Calu3 (cell line): ENCODE results near the gene KLHL2. TPM values are rescaled to one million over a fixed set of nuclear protein-coding genes. Genes with fewer than 3 reads are reported as not detected.

Source experiments
- BruUV-seq: library from RNA; stranded (reverse); fragments of 400-500 nt; replicated peaks from 2 replicates; lab custom pipeline; 2021; lab: Mats Ljungman, UMichigan
- CTCF ChIA-PET: fragments of 300-600 bp; sonication (Branson Sonifier 250); formaldehyde crosslinking; loops from one replicate; lab custom pipeline; 2022; ENCODE audit warnings: antibody characterized with exemption; lab: Charles Lee
- DNase-seq: peaks from one replicate; pipeline ENCODE4 v3.0.0; 2022
- H3K27ac Mint-ChIP-seq: one replicate; pipeline ENCODE4 v1.8.0; 2022; ENCODE audit warnings: mixed read lengths; ENCODE audit not compliant: unreplicated experiment
- H3K27me3 Mint-ChIP-seq: one replicate; pipeline ENCODE4 v1.8.0; 2022; ENCODE audit warnings: mixed read lengths; ENCODE audit not compliant: unreplicated experiment
- H3K36me3 Mint-ChIP-seq: one replicate; pipeline ENCODE4 v1.8.0; 2022; ENCODE audit warnings: mild to moderate bottlenecking, moderate library complexity, mixed read lengths; ENCODE audit not compliant: insufficient read depth, unreplicated experiment
- H3K4me1 Mint-ChIP-seq: one replicate; pipeline ENCODE4 v1.8.0; 2022; ENCODE audit warnings: mild to moderate bottlenecking, low read depth, mixed read lengths; ENCODE audit not compliant: unreplicated experiment
- H3K4me3 Mint-ChIP-seq: one replicate; pipeline ENCODE4 v1.8.0; 2022; ENCODE audit warnings: mild to moderate bottlenecking, low read depth, moderate library complexity, mixed read lengths; ENCODE audit not compliant: unreplicated experiment
- H3K9me3 Mint-ChIP-seq: one replicate; pipeline ENCODE4 v1.8.0; 2022; ENCODE audit warnings: low read depth, mixed read lengths; ENCODE audit not compliant: unreplicated experiment
- CTCF ChIP-seq: fragments of 200-600 bp; IDR thresholded peaks from one replicate; pipeline ENCODE4 v1.8.0; 2022; ENCODE audit warnings: antibody characterized with exemption; ENCODE audit not compliant: unreplicated experiment
- intact Hi-C: fragments of 100-400 bp; cut with micrococcal nuclease; formaldehyde crosslinking; loops from one replicate; pipeline ENCODE4 v1.10.0; 2022; ENCODE audit not compliant: unreplicated experiment
- total RNA-seq: library from RNA; stranded (reverse); gene quantifications from 2 replicates; pipeline ENCODE4 v1.2.3, GENCODE V29; 2022

Gene KLHL2
- total RNA-seq, 1 experiment from 2014 or later = 12.9 TPM

GRCh38 chr4:165302658-165303057, 95.3 kb downstream of the KLHL2 start:
- no TSS peak for BruUV-seq

GRCh38 chr4:165308166-165308565, 100.8 kb downstream of the KLHL2 start:
- no peak for TF ChIP-seq CTCF
- Mint-ChIP-seq H3K27me3 (no peaks in the 10 kb centered on the region), H3K4me3 (no peak overlapping the region), H3K27ac (no peak overlapping the region), H3K36me3 (no peaks in the 10 kb centered on the region), H3K9me3 (no peaks in the 10 kb centered on the region), H3K4me1 (no peaks in the 10 kb centered on the region)
- BruUV-seq = no TSS peak
- intact Hi-C loops = no loop called here
- CTCF ChIA-PET = no interaction called here
- no peak for DNase-seq

More at GRCh38 chr4:165302658-165303057, 95.3 kb downstream of the KLHL2 start:
- Mint-ChIP-seq H3K27ac (no peak overlapping the region), H3K9me3 (no peaks in the 10 kb centered on the region), H3K36me3 (peaks cover 7% of the 10 kb centered on the region), H3K4me3 (no peak overlapping the region), H3K4me1 (peaks cover 8% of the 10 kb centered on the region), H3K27me3 (no peaks in the 10 kb centered on the region)
- intact Hi-C loops = no loop called here
- DNase-seq = no peak
- TF ChIP-seq CTCF = no peak
- CTCF ChIA-PET = no interaction called here

- CTCF ChIA-PET = no interaction called here
- H3K4me3 Mint-ChIP-seq = no peak overlapping the region
- H3K36me3 Mint-ChIP-seq = no peaks in the 10 kb centered on the region
- TF ChIP-seq CTCF = no peak
- intact Hi-C loops = no loop called here
- no peaks in the 10 kb centered on the region for H3K4me1 Mint-ChIP-seq
- BruUV-seq = no TSS peak
- no peaks in the 10 kb centered on the region for H3K9me3 Mint-ChIP-seq
- H3K27me3 Mint-ChIP-seq = no peaks in the 10 kb centered on the region
- no peak for DNase-seq
- H3K27ac Mint-ChIP-seq = no peak overlapping the region
Measured at GRCh38 chr4:165308606-165309005, 101.2 kb downstream of the KLHL2 start.

GRCh38 chr4:165309456-165309855, 102.1 kb downstream of the KLHL2 start:
- intact Hi-C loops = no loop called here
- H3K4me1 Mint-ChIP-seq = no peaks in the 10 kb centered on the region
- BruUV-seq = no TSS peak
- CTCF ChIA-PET = no interaction called here
- H3K4me3 Mint-ChIP-seq = no peak overlapping the region
- no peaks in the 10 kb centered on the region for H3K9me3 Mint-ChIP-seq
- no peaks in the 10 kb centered on the region for H3K36me3 Mint-ChIP-seq
- no peak overlapping the region for H3K27ac Mint-ChIP-seq
- DNase-seq = no peak
- no peak for TF ChIP-seq CTCF
- no peaks in the 10 kb centered on the region for H3K27me3 Mint-ChIP-seq
